Memory B cell (primary cell): ENCODE results near the gene SLX9.

Experiments
- ATAC-seq: fragments of 150-1000 bp; cut with Tn5 transposase; 2 replicates; pipeline ENCODE4 v1.10.0; 2021; ENCODE audit warnings: low read depth, mild to moderate bottlenecking, moderate library complexity
- DNase-seq, 2 donors: peaks; one replicate each; pipeline ENCODE4 v3.0.0; 2022; ENCODE audit warnings: low spot score in 2 of 2
- H3K27ac Mint-ChIP-seq: one replicate; pipeline ENCODE4 v1.8.0; 2022; ENCODE audit warnings: mild to moderate bottlenecking, moderate library complexity, mixed read lengths
- H3K27me3 Mint-ChIP-seq: one replicate; pipeline ENCODE4 v1.8.0; 2022; ENCODE audit warnings: mixed read lengths
- H3K36me3 Mint-ChIP-seq: one replicate; pipeline ENCODE4 v1.8.0; 2022; ENCODE audit warnings: mild to moderate bottlenecking, mixed read lengths
- H3K4me1 Mint-ChIP-seq: one replicate; pipeline ENCODE4 v1.8.0; 2022; ENCODE audit warnings: mixed read lengths
- H3K4me3 Mint-ChIP-seq: one replicate; pipeline ENCODE4 v1.8.0; 2022; ENCODE audit warnings: mild to moderate bottlenecking, moderate library complexity, mixed read lengths
- H3K9me3 Mint-ChIP-seq: one replicate; pipeline ENCODE4 v1.8.0; 2022; ENCODE audit warnings: mixed read lengths

SLX9 gene

GRCh38 chr21:44957047-44957831 is 17.4 kb downstream of the SLX9 start:
- DNase-seq, result no peak
- no peak for ATAC-seq
- no peak overlapping the region for H3K4me3 Mint-ChIP-seq
- H3K9me3 Mint-ChIP-seq, result no peaks in the 10 kb centered on the region
- peaks cover 12% of the 10 kb centered on the region for H3K36me3 Mint-ChIP-seq
- H3K27ac Mint-ChIP-seq, result no peak overlapping the region
- H3K4me1 Mint-ChIP-seq, result peaks cover 11% of the 10 kb centered on the region
- no peaks in the 10 kb centered on the region for H3K27me3 Mint-ChIP-seq

- no peaks in the 10 kb centered on the region for H3K27me3 Mint-ChIP-seq
- H3K4me1 Mint-ChIP-seq, result peaks cover 4% of the 10 kb centered on the region
- no peak for DNase-seq
- no peaks in the 10 kb centered on the region for H3K9me3 Mint-ChIP-seq
- H3K4me3 Mint-ChIP-seq, result no peak overlapping the region
- no peak for ATAC-seq
- no peak overlapping the region for H3K27ac Mint-ChIP-seq
- H3K36me3 Mint-ChIP-seq, result peaks cover 13% of the 10 kb centered on the region
These were observed 18.1 kb downstream of the SLX9 start for GRCh38 chr21:44957901-44958451.

- DNase-seq (no peak), ATAC-seq (no peak)
- no peak overlapping the region for H3K4me3 Mint-ChIP-seq
- no peaks in the 10 kb centered on the region for H3K9me3 Mint-ChIP-seq
- H3K4me1 Mint-ChIP-seq, result peaks cover 4% of the 10 kb centered on the region
- H3K36me3 Mint-ChIP-seq, result peaks cover 15% of the 10 kb centered on the region
- no peaks in the 10 kb centered on the region for H3K27me3 Mint-ChIP-seq
- H3K27ac Mint-ChIP-seq, result no peak overlapping the region
These were observed 18.8 kb downstream of the SLX9 start for GRCh38 chr21:44958471-44959191.

GRCh38 chr21:44959376-44960091 is 19.7 kb downstream of the SLX9 start:
- Mint-ChIP-seq H3K27ac (no peak overlapping the region), H3K9me3 (no peaks in the 10 kb centered on the region), H3K4me1 (peaks cover 8% of the 10 kb centered on the region), H3K36me3 (peaks cover 18% of the 10 kb centered on the region), H3K27me3 (no peaks in the 10 kb centered on the region), H3K4me3 (no peak overlapping the region)
- DNase-seq, result no peak
- ATAC-seq, result no peak

GRCh38 chr21:44960141-44961092 is 20.6 kb downstream of the SLX9 start:
- Mint-ChIP-seq H3K4me1 (peaks cover 11% of the 10 kb centered on the region), H3K27me3 (no peaks in the 10 kb centered on the region), H3K4me3 (no peak overlapping the region), H3K9me3 (no peaks in the 10 kb centered on the region), H3K27ac (no peak overlapping the region), H3K36me3 (peaks cover 23% of the 10 kb centered on the region)
- DNase-seq (no peak), ATAC-seq (no peak)

GRCh38 chr21:44962403-44962966 is 22.7 kb downstream of the SLX9 start:
- DNase-seq, result no peak
- Mint-ChIP-seq H3K27me3 (no peaks in the 10 kb centered on the region), H3K27ac (no peak overlapping the region), H3K4me3 (no peak overlapping the region), H3K9me3 (no peaks in the 10 kb centered on the region), H3K4me1 (peaks cover 12% of the 10 kb centered on the region), H3K36me3 (peaks cover 16% of the 10 kb centered on the region)
- ATAC-seq, result no peak

- Mint-ChIP-seq H3K9me3 (no peaks in the 10 kb centered on the region), H3K4me3 (no peak overlapping the region), H3K27ac (no peak overlapping the region), H3K36me3 (peaks cover 15% of the 10 kb centered on the region), H3K27me3 (no peaks in the 10 kb centered on the region), H3K4me1 (peaks cover 12% of the 10 kb centered on the region)
- no peak for ATAC-seq
- DNase-seq, result no peak
These were observed 24.6 kb downstream of the SLX9 start for GRCh38 chr21:44964381-44964780.

GRCh38 chr21:44965251-44966022 is 25.6 kb downstream of the SLX9 start:
- no peaks in the 10 kb centered on the region for H3K27me3 Mint-ChIP-seq
- peaks cover 17% of the 10 kb centered on the region for H3K36me3 Mint-ChIP-seq
- no peaks in the 10 kb centered on the region for H3K9me3 Mint-ChIP-seq
- H3K4me3 Mint-ChIP-seq, result peak overlapping the region; percentile 34
- ATAC-seq (no peak), DNase-seq (no peak)
- H3K4me1 Mint-ChIP-seq, result peaks cover 12% of the 10 kb centered on the region
- no peak overlapping the region for H3K27ac Mint-ChIP-seq

GRCh38 chr21:44966135-44967081 is 26.6 kb downstream of the SLX9 start:
- no peak for ATAC-seq
- Mint-ChIP-seq H3K27ac (no peak overlapping the region), H3K36me3 (peaks cover 17% of the 10 kb centered on the region), H3K4me1 (peaks cover 12% of the 10 kb centered on the region), H3K27me3 (no peaks in the 10 kb centered on the region), H3K9me3 (no peaks in the 10 kb centered on the region), H3K4me3 (no peak overlapping the region)
- DNase-seq, result no peak

- Mint-ChIP-seq H3K4me1 (peaks cover 12% of the 10 kb centered on the region), H3K27me3 (no peaks in the 10 kb centered on the region), H3K9me3 (no peaks in the 10 kb centered on the region), H3K4me3 (no peak overlapping the region), H3K36me3 (peaks cover 15% of the 10 kb centered on the region), H3K27ac (no peak overlapping the region)
- no peak for DNase-seq
- ATAC-seq, result no peak
These were observed 27.5 kb downstream of the SLX9 start for GRCh38 chr21:44967082-44968047.
